CD14-positive monocyte (primary cell): ENCODE results near the gene GDF10. TPM values are rescaled to one million over a fixed set of nuclear protein-coding genes. Genes with fewer than 3 reads are reported as not detected.

ENCODE experiments used
- DNase-seq, 3 donors: peaks; one replicate each; pipeline ENCODE4 v3.0.0-alpha.2; 2011 to 2022
- H2AFZ ChIP-seq: 2 replicates; pipeline ENCODE4 v1.6.0; 2012; ENCODE audit warnings: mild to moderate bottlenecking, low read depth, low read length, inconsistent platforms; ENCODE audit not compliant: insufficient read depth, poor library complexity, severe bottlenecking
- H3K27ac ChIP-seq, 2 donors: 1 replicate in 1 of 2; 2 replicates in 1 of 2; pipeline ENCODE4 v1.5.1; 2012 to 2013; ENCODE audit warnings: low read length in 2 of 2, control low read depth in 1 of 2, inconsistent platforms in 1 of 2, low read depth in 1 of 2, mild to moderate bottlenecking in 1 of 2
- H3K27me3 ChIP-seq, 2 donors: one replicate each; pipeline versions ENCODE4 v1.6.0 to v1.6.1; 2011 to 2013; ENCODE audit warnings: low read length in 2 of 2; ENCODE audit not compliant: control insufficient read depth in 2 of 2, insufficient read depth in 2 of 2
- H3K36me3 ChIP-seq, 2 donors: replicated peaks in 1 of 2; 1 replicate in 1 of 2; 2 replicates in 1 of 2; pipeline versions ENCODE4 v1.5.1 to v1.6.1; 2012 to 2013; ENCODE audit warnings: low read length in 2 of 2, control low read depth in 1 of 2, inconsistent platforms in 1 of 2, mild to moderate bottlenecking in 1 of 2; ENCODE audit not compliant: insufficient read depth in 2 of 2, control insufficient read depth in 1 of 2
- H3K4me1 ChIP-seq, 2 donors: 1 replicate in 1 of 2; 2 replicates in 1 of 2; pipeline versions ENCODE4 v1.5.1 to v1.6.1; 2012 to 2013; ENCODE audit warnings: low read length in 2 of 2, control low read depth in 1 of 2, inconsistent platforms in 1 of 2, mild to moderate bottlenecking in 1 of 2, moderate library complexity in 1 of 2; ENCODE audit not compliant: insufficient read depth in 2 of 2, control insufficient read depth in 1 of 2
- H3K4me2 ChIP-seq: replicated peaks from 2 replicates; pipeline ENCODE3; 2012; ENCODE audit warnings: low read length, moderate library complexity, mild to moderate bottlenecking; ENCODE audit not compliant: poor library complexity, severe bottlenecking; ENCODE audit errors: extremely low read depth
- H3K4me3 ChIP-seq, 3 experiments: fragments of 200-600 bp in 1 of 3; sonication (generic) in 1 of 3; replicated peaks in 1 of 3; 1 replicate in 2 of 3; 2 replicates in 1 of 3; pipeline ENCODE4 v1.5.1; 2011 to 2013; ENCODE audit warnings: low read length in 3 of 3, mild to moderate bottlenecking in 3 of 3, control low read depth in 2 of 3, low read depth in 2 of 3, inconsistent platforms in 1 of 3, moderate library complexity in 1 of 3
- H3K79me2 ChIP-seq: 2 replicates; pipeline ENCODE4 v1.6.0; 2012; ENCODE audit warnings: mild to moderate bottlenecking, control low read depth, inconsistent platforms, low read length, moderate library complexity; ENCODE audit not compliant: insufficient read depth
- H3K9ac ChIP-seq: 2 replicates; pipeline ENCODE4 v1.6.0; 2017; ENCODE audit warnings: low read length, mild to moderate bottlenecking; ENCODE audit not compliant: insufficient read depth, poor library complexity, severe bottlenecking
- H3K9me3 ChIP-seq, 2 donors: replicated peaks in 1 of 2; 1 replicate in 1 of 2; 2 replicates in 1 of 2; pipeline versions ENCODE4 v1.5.1 to v1.6.1; 2012 to 2013; ENCODE audit warnings: low read length in 2 of 2, control low read depth in 1 of 2; ENCODE audit not compliant: control insufficient read depth in 1 of 2, insufficient read depth in 1 of 2
- H4K20me1 ChIP-seq: 2 replicates; pipeline ENCODE4 v1.6.0; 2012; ENCODE audit warnings: mild to moderate bottlenecking, low read length, control low read depth, moderate library complexity; ENCODE audit not compliant: insufficient read depth
- H3K27ac Mint-ChIP-seq, 7 donors: one replicate each; pipeline ENCODE4 v1.8.0; 2020; ENCODE audit warnings: mild to moderate bottlenecking in 7 of 7, mixed read lengths in 7 of 7, moderate library complexity in 6 of 7, inconsistent platforms in 2 of 7
- H3K27me3 Mint-ChIP-seq, 3 donors: one replicate each; pipeline ENCODE4 v1.8.0; 2021 to 2022; ENCODE audit warnings: low read depth in 3 of 3, mild to moderate bottlenecking in 3 of 3, mixed read lengths in 3 of 3, moderate library complexity in 3 of 3, inconsistent platforms in 1 of 3
- H3K36me3 Mint-ChIP-seq, 2 donors: one replicate each; pipeline ENCODE4 v1.8.0; 2020; ENCODE audit warnings: mixed read lengths in 2 of 2, inconsistent platforms in 1 of 2, mild to moderate bottlenecking in 1 of 2
- H3K4me1 Mint-ChIP-seq: one replicate; pipeline ENCODE4 v1.8.0; 2020; ENCODE audit warnings: mild to moderate bottlenecking, mixed read lengths
- H3K4me3 Mint-ChIP-seq, 2 donors: one replicate each; pipeline ENCODE4 v1.8.0; 2020; ENCODE audit warnings: mild to moderate bottlenecking in 2 of 2, mixed read lengths in 2 of 2, moderate library complexity in 1 of 2
- H3K9me3 Mint-ChIP-seq, 7 donors: one replicate each; pipeline ENCODE4 v1.8.0; 2020 to 2022; ENCODE audit warnings: mixed read lengths in 7 of 7, mild to moderate bottlenecking in 6 of 7, moderate library complexity in 6 of 7, inconsistent platforms in 2 of 7
- CTCF ChIP-seq: fragments of 200-600 bp; IDR thresholded peaks from one replicate; pipeline ENCODE4 v1.8.0; 2022; ENCODE audit warnings: antibody characterized with exemption, mild to moderate bottlenecking
- whole genome bisulfite sequencing: methylation state at CpG from one replicate; pipeline ENCODE4 v1.1.5; 2013; ENCODE audit warnings: missing lambda C conversion rate; ENCODE audit not compliant: insufficient coverage; 5-methylcytosine and 5-hydroxymethylcytosine counted together
- intact Hi-C, 2 donors: fragments of 100-400 bp; cut with micrococcal nuclease; formaldehyde crosslinking; loops; one replicate each; pipeline versions ENCODE4 v1.15.0 to v1.15.1; 2023
- polyA plus RNA-seq, 3 donors: library from polyadenylated mRNA; depleted of rRNA in 1 of 3; unstranded in 2 of 3; stranded (reverse) in 1 of 3; fragments of 300-500 nt in 2 of 3; fragments of >200 nt in 1 of 3; fragmentation: Illumina TruSeq in 2 of 3; gene quantifications; 1 replicate in 2 of 3; 2 replicates in 1 of 3; pipeline ENCODE4 v1.2.3, GENCODE V29; 2012 to 2021

Gene GDF10
- polyA plus RNA-seq, 3 donors: not detected

GRCh38 chr10:47314416-47314970 lies 14.5 kb downstream of the GDF10 start:
- no peak for DNase-seq
- Histone ChIP-seq H3K4me2 (no peak overlapping the region), H3K27me3 (no peaks in the 10 kb centered on the region), H2AFZ (no peak overlapping the region), H3K4me3 (no peak overlapping the region), H4K20me1 (no peaks in the 10 kb centered on the region), H3K79me2 (no peaks in the 10 kb centered on the region), H3K4me1 (no peaks in the 10 kb centered on the region), H3K9me3 (no peaks in the 10 kb centered on the region), H3K9ac (no peak overlapping the region), H3K36me3 (no peaks in the 10 kb centered on the region), H3K27ac (no peak overlapping the region)
- intact Hi-C loops: no loop called here
- H3K4me1 Mint-ChIP-seq: peaks cover 6% of the 10 kb centered on the region
- H3K4me3 Mint-ChIP-seq: no peak overlapping the region
- no peaks in the 10 kb centered on the region for H3K36me3 Mint-ChIP-seq
- TF ChIP-seq CTCF: no peak
- 90% methylated on average over 6 of the region's 9 CpGs for WGBS
- no peak overlapping the region for H3K27ac Mint-ChIP-seq
- H3K27me3 Mint-ChIP-seq: peaks cover 2 to 10% (median 7%) of the 10 kb centered on the region in 3 donors
- H3K9me3 Mint-ChIP-seq: peaks cover 0 to 1% (median 0%) of the 10 kb centered on the region in 7 donors

- Mint-ChIP-seq H3K4me1 (peaks cover 6% of the 10 kb centered on the region), H3K36me3 (no peaks in the 10 kb centered on the region), H3K9me3 (peaks cover 0 to 1% (median 0%) of the 10 kb centered on the region in 7 donors), H3K27me3 (peaks cover 2 to 10% (median 7%) of the 10 kb centered on the region in 3 donors), H3K4me3 (no peak overlapping the region), H3K27ac (no peak overlapping the region)
- H3K27me3 ChIP-seq: no peaks in the 10 kb centered on the region
- H3K4me3 ChIP-seq: no peak overlapping the region
- H4K20me1 ChIP-seq: no peaks in the 10 kb centered on the region
- no peaks in the 10 kb centered on the region for H3K36me3 ChIP-seq
- intact Hi-C loops: no loop called here
- H3K9ac ChIP-seq: no peak overlapping the region
- TF ChIP-seq CTCF: no peak
- H2AFZ ChIP-seq: no peak overlapping the region
- no peak for DNase-seq
- H3K4me1 ChIP-seq: no peaks in the 10 kb centered on the region
- H3K79me2 ChIP-seq: no peaks in the 10 kb centered on the region
- H3K27ac ChIP-seq: no peak overlapping the region
- H3K9me3 ChIP-seq: no peaks in the 10 kb centered on the region
- WGBS: 100% methylated on average over 1 of the region's 2 CpGs
- no peak overlapping the region for H3K4me2 ChIP-seq
These were observed 15.4 kb downstream of the GDF10 start for GRCh38 chr10:47315421-47315820.
